Hematopoietic multipotent progenitor cell treated with erythropoietin and hydrocortisone succinate and interleukin-3 and kit ligand, for 8 days (in vitro differentiated cells): ENCODE results near the gene APOC4.
A peak's percentile ranks its signal among the peaks of the same experiment; 100 is the strongest.
"Not testable (repeated sequence)": the region's sequence is repeated elsewhere in the genome, so short reads cannot be mapped to it uniquely, and the experiment has no call there.

ENCODE experiments used
- DNase-seq: peaks from one replicate; pipeline ENCODE4 v3.0.0-alpha.2; 2015

The APOC4 gene

GRCh38 chr19:44960906-44961728 lies 19.1 kb downstream of the APOC4 start:
- no peak for DNase-seq

DNA sequence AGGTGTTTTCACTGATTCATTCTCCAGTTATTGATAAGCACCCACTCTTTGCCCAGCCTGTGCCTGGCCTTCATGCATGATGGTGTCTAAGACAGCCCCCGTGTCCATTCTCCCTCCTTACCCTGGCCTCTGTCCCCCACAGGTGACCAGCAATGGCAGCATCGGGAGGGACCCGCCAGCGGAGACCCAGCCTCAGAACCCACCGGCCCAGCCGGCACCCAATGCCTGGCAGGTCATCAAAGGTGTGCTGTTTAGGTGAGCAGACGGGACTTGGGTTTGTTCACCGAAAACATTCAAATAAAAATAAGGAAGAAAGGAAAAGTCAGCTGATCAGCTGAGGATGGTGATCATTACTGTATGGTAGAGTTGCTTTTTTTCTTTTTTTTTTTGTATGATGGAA lies 19.8 kb downstream of the APOC4 start:
- DNase-seq: no peak

GRCh38 chr19:44968118-44968517 lies 26.1 kb downstream of the APOC4 start:
- no peak for DNase-seq

DNA sequence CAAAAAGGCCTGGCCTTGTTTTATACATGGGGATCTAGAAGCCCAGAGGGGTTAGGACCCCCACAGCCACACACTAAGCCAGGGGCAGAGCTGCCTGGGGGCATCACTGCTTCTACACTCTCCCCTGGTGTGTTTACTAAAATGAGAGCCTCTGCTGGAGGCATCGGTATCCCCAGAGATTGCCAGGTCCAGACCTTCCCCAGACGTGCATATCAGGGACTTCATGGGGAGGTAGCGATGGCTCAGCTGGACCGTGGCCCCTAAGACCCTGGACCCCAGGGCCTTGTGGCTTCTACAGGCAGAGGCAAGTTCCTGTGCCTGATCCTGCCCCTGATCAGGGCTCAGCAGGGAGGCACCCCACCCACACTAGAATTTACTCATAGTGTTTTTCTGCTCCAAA lies 26.6 kb downstream of the APOC4 start:
- no peak for DNase-seq

DNA sequence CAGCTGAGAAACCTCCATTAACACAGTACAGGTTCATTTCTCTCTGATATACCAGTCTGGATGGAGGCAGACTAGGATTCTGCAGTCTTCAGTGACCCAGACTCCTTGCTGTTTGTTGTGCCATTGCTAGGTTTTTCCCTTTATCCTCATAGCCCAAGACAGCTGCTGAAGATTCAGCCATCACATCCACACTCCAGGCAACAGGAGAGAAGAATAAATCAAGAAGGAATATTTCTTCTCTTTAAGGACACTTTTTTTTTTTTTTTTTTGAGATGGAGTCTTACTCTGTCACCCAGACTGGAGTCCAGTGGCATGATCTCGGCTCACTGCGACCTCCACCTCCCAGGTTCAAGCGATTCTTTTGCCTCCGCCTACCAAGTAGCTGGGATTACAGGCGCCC lies 27.4 kb downstream of the APOC4 start:
- DNase-seq: no peak

DNA sequence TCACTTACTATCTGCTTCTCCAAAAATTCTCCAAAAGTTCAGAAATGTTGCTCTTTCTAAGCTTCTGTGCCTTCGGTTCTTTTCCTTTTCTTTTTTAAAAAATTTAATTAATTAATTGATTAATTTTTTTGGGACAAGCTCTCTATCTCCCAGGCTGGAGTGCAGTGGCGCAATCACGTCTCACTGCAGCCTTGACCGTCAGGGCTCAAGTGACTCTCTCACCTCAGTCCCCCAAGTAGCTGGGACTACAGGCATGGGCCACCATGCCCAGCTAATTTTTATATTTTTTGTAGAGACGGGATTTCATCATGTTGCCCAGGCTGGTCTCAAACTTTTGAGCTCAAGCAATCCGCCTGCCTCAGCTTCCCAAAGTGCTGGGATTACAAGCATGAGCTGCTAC lies 29.4 kb downstream of the APOC4 start:
- DNase-seq: not testable (repeated sequence)

DNA sequence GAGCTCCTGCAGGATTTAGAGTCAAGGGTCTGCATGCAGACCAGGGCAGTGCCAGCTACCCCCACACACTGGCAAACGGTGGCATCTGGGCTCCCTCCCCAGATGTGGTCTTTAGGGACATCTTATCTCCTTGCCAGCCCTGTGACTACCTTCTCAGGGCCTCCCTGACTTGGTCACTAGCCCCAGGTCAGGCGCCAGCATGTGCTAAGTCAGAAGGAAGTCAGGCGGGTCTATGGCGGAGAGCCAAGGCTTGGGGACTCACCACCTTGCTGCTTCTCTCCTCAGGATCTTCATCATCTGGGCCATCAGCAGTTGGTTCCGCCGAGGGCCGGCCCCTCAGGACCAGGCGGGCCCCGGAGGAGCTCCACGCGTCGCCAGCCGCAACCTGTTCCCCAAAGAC lies 30.8 kb downstream of the APOC4 start:
- DNase-seq: peak; percentile 73

DNA sequence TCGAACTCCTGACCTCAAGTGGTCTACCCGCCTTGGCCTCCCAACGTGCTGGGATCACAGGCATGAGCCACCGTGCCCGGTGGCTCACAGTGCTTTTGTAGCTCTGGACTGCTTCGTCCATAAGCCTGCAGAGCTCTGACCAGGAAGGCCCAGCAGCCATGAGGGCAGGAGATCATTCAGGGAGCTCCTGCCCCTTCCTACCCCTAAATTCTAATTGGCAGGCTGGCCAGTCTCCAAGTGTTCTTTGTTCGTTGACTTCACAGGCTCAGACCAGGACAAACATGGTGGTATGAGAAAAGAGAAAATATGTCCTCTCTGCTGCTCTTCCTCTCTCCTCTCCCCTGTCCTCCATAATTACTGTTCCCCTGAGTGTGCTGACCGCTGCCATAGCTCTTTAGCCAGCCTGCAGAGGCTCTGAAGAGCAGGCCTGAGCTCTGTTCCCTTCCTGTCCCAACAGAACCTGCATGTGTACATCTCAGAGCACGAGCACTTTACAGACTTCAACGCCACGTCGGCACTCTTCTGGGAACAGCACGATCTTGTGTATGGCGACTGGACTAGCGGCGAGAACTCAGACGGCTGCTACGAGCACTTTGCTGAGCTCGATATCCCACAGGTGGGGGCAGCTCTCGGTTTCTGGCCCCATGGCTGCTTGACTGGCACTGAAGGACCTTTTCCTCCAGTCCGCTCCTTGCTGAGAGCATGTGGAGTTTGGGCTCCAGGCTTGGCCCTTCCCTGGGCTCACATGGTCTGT lies 32.1 kb downstream of the APOC4 start:
- DNase-seq: no peak

DNA sequence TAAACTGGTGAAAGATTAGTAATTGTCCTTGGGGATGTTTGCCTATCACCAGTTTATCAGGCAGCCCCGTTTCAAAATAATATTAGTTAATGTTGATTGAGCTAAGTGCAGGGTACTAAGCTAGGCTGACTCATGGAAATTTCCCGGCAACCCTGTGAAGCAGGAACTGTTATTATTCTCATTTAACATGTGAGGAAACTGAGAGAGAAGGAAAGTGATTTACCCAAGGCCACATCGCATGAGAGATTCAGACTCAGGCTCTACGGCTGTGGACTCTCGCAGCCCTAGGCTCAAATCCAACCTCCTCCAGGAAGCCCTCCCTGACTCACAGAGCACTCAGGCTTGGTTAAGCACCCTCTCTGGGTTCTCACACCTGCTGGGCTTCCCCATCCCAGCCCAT lies 32.8 kb downstream of the APOC4 start:
- no peak for DNase-seq

DNA sequence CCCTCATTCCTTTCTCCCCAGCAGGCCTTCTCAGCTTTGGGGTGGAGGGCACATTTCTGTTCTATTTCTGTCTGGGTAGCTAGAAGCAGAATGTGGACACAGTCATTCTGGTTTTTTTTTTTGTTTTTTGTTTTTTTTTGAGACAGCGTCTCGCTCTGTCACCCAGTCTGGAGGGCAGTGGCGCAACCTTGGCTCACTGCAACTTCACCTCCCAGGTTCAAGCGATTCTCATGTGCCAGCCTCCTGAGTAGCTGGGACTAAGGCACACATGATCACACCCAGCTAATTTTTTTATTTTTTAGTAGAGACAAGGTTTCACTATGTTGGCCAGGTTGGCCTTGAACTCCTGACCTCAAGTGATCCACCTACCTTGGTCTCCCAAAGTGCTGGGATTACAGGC lies 33.4 kb downstream of the APOC4 start:
- DNase-seq: no peak

- no peak for DNase-seq
These were observed 42.0 kb downstream of the APOC4 start for GRCh38 chr19:44984005-44984404.

DNA sequence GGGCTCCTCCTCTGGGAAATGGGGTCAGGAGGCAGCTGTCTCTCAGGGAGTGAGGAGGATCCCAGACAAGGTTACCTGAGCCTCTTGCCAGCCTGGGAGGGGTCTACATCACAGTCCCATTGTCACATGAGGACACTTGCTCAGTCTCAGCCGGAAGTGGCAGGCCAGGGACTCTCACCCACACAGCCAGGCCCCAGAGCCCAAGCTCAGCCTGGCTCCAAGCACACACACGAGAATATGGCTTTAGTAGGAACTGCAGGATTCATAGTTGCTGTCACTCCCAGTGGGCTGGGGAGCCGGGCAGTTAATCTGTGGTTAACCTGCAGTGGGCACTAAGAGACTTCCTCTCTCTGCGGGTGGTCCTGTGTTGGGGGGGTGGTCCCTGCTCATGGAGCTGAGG lies 43.4 kb downstream of the APOC4 start:
- DNase-seq: no peak

- no peak for DNase-seq
These were observed 44.4 kb downstream of the APOC4 start for GRCh38 chr19:44986389-44986788.

DNA sequence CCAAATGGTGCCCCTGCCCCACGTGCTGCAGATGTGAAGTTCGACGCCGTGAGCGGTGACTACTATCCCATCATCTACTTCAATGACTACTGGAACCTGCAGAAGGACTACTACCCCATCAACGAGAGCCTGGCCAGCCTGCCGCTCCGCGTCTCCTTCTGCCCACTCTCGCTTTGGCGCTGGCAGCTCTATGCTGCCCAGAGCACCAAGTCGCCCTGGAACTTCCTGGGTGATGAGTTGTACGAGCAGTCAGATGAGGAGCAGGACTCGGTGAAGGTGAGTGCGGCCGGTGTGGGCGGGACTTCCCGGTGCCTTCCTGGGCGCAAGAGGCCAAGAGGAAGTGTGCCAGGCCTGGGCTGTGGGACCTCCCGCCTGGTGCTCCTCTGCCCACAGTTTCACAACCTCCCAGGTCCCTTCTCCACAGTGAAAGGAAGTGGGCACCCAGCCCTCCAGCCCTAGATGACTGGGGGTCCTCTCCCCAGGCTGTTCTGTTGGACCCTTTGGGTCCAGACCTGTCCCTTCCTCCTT lies 45.2 kb downstream of the APOC4 start:
- DNase-seq: no peak

- DNase-seq: no peak
These were observed 46.2 kb downstream of the APOC4 start for GRCh38 chr19:44988273-44988672.

GRCh38 chr19:44988896-44989556 lies 47.0 kb downstream of the APOC4 start:
- DNase-seq: peak; percentile 76

GRCh38 chr19:44990459-44990858 lies 48.4 kb downstream of the APOC4 start:
- DNase-seq: no peak

GRCh38 chr19:44990966-44991365 lies 48.9 kb downstream of the APOC4 start:
- DNase-seq: no peak

DNA sequence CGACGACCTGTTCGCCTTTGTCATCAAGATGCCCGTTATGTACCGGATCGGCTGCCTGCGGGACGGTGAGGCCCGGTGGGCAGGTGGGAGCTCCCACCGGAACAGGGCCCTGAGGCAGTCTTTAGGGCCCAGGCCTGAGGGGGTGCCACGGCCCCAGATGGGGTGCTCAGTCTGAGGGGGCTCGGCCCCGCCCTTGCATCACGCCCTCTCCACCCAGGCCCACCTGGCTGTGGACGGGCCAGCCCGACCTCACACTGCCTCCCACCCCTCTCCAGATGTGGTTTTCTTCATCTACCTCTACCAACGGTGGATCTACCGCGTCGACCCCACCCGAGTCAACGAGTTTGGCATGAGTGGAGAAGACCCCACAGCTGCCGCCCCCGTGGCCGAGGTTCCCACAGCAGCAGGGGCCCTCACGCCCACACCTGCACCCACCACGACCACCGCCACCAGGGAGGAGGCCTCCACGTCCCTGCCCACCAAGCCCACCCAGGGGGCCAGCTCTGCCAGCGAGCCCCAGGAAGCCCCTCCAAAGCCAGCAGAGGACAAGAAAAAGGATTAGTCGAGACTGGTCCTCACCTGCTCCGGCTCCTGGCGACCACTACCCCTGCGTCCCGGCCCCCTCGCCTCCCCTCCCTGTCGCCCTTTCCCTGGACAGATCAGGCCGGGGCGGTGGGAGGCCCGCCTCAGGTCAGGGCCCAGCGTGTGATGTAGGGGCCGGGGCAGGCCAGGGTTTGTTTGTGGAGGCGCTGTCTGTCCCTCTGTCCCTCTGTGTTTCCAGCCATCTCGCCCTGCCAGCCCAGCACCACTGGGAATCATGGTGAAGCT lies 50.5 kb downstream of the APOC4 start:
- no peak for DNase-seq

GRCh38 chr19:44993526-44993925 lies 51.5 kb downstream of the APOC4 start:
- DNase-seq: no peak

DNA sequence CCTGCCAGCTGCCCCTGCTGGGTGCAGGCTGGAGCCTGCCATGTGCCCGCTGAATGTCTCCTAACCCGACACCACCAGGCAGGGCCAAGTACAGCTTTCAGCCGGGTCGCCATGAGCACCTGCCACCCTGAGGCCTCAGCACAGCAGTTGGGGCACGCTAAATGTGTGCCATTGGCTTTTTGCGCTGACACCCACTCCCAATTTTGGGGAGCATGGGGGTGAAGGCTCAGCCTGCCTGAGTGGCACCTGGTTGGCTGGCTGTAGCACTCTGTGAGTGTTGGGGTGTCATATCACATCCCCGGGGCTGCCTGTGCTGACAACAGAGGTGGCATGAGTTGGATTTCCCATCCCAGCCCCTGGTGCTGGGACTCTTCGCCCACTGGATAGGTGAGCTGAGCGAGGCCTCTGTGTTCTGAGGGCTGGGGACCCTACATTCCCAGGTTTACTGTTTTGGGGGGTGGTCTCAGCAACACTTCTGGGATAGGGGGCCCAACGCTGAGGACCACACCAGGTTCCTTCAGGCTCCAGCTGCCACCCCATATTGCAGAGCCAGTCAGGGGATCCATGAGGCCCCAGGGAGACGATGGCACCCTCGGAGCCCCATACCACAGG lies 52.0 kb downstream of the APOC4 start:
- DNase-seq: no peak
